HG02798 (cell line): ENCODE measurements around the gene PDGFD.
A peak's percentile ranks its signal among the peaks of the same experiment; 100 is the strongest.

ENCODE experiments used
- ATAC-seq: cut with Tn5 transposase; IDR thresholded peaks from one replicate; pipeline ENCODE4 v1.9.1; 2021; ENCODE audit warnings: mild to moderate bottlenecking; ENCODE audit not compliant: unreplicated experiment, poor library complexity

The PDGFD gene

DNA sequence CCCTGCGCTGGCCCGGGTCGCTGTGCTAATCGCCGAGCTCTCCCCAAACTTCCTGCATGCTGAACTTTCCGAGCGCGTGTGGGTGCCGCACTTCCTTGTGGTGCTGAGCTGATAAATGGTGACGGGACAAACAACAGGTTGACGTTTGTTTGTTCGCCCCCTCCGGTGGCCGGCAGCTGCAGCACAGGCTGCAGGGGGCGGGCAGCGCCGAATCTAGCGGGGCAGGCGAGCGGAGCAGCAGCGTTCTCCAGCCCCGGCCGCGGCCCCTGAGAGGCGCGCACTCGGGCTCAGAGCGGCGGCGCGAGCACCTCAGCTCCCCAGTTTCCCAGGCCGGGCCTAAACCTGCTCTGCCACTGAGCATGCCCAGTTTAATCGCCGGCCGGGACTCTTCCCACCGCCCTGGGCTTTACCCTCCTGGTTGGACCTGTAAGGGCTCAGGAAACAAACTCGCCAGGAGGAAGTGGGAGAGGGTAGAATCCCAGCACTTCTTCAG lies at the start of gene PDGFD:
PDGFD (minus strand) TSS at position 120 of the 493 bp plus-strand sequence.
- peak; percentile 92 for ATAC-seq

DNA sequence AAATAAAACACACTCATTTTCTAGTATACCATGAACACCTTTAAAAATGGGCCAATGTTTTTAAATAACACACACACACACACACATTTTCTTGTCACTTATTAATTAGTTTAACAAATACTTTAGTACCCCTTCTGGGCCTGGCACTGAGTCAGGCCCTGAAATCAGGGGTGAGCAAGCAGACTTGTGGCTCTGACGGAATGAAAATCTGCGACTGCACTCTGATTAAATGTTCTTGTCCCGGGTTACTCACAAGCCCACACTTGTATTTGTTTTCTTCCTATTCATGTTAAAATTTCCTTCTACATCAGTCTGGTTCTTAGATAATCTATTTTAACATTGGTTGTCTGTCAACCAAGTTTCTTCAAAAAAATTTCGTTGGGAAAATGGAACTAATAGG lies 43.0 kb upstream of the PDGFD start:
- ATAC-seq: no peak

DNA sequence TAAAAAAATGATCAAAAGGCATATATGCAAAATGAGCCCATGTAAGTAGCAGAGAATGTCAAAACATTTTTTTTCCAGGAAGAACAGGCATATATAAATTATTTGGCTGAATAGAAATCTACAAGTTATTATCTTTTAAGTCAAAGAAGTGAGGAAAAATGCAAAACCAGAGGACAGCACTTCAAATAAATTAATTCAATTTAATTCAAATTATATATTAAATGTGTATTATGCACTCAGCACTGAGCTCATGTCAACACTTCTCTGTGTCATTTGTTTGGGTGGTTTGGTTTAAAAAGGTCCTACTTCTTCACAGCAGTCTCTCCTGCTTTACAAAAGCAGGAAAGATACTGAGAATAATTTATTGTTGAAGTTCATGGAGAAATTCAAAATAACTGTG lies 41.9 kb upstream of the PDGFD start:
- no peak for ATAC-seq

DNA sequence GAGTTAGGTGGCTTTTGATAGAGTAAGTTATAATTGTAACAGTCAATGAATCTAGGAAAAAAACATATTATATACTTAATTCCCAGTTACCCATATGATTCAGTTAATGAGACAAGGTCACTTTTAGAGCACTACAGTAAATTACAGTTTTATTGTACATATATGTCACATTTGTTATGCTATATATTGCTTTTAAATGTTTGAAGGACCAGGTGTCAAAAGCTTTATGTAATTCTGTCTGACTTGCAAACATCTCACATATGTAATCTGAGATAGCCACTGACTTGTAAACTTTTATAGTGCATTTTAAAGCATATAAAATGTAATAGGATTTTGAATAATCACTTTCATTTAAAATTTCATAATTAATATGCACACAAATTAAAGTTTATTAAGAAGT lies 36.7 kb upstream of the PDGFD start:
- no peak for ATAC-seq

DNA sequence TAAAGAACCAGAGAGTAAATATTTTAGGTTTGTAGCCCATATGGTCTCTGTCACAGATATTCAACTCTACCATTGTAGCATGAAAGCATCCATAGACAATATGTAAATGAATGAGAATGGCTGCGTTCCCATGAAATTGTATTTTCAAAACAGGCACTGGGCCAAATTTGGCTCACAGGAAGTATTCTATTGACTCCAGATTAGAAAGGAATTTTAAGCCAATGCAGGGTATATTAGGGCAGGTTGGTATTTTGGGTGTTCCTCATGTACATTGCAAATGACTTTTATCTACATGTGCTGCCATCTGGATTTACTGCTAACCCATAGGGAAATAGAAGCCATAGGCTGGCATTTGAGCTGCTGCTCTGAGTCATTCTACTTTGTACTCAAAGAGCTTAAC lies 35.1 kb upstream of the PDGFD start:
- ATAC-seq: no peak

DNA sequence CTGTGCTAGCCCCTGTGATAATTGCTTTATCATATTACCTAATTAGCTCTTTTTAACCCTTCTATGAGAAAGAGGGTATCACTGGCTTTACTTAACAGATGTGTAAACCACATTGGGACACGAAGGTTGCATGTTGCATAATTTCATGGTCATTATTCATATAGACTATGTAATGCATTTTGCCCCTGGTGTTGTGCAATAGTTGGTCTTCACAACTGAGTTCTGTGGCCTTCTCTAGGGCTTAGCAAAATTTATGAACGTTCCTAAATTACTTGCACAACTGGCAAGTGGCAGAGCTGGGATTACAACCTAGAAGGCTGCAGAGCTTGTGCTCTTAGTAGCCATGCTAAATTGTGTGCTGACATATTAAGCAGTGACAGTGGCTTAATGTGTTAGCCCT lies 34.6 kb upstream of the PDGFD start:
- ATAC-seq: no peak

DNA sequence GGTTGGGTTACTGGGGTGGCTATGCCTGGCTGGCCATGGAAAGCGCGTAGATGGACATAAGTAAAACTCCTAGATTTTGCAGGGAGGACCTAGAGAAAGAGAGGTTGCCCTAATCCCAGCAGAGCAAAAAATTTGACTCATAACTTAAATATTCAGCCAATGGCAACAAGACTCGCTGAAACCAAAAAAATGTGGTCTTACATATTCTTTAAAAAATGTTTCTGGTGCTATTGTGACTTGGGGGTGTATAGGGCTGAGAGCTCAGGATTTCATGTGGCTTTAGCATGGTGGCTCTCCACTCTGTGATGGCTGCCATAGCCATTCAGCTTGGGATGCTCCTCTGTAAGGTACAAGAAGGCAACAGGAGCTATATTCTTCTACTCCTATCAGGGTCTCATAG lies 27.2 kb upstream of the PDGFD start:
- no peak for ATAC-seq

DNA sequence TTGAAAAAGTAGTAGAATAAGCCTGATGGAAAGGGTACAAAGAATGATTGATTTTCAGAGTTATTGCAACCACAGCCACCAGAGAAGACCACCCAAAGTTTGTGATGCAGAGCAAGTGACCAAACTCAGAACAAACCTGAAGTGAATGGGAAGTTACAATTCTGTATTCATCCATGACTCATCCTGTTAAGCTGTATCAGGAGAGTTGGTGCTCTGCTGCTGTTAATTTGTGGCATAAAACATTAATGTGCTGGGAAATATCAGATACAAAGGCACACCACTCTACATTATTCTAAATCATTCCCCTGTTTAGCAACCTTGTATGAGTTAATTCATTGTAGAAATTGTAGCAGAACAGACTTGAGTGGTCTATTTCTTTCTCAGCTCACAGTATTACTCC lies 19.6 kb upstream of the PDGFD start:
- ATAC-seq: no peak

DNA sequence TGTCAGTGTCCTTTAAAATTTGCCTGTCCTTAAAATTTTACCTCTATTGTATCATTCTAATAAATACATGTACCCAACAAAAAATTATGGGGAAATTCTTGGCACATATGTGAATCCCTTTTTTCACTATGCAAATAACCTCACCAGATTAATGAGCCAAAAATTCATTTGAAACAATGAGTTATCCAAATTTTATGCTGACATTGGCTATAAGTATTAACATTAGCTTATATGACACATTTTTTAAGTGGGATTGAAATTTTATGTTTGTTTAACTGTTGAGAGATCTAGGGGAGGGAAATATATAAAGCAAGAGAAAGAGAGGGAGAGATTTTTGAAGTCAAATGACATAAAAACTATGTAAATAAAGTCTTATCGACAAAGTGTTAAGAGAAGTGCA lies 11.8 kb upstream of the PDGFD start:
- ATAC-seq: no peak

DNA sequence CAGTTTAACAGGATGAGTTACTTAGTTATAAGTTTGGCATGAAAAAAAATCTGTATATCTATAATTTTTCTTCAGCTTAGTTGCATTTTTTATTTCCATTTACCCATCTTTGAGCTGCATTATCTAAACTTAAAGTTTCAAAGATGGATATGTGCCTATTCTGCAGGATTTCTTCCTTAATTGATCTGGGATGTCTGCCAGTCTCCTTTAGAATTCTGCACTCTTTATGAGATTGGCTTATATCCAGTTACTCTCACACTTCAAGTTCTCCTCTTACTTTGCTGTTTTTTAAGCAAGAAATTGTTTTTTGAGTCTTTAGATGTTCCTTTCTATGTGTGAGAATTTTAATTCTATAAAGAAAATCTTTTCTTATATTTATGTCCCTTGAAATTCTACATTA lies 5.1 kb upstream of the PDGFD start:
- no peak for ATAC-seq

DNA sequence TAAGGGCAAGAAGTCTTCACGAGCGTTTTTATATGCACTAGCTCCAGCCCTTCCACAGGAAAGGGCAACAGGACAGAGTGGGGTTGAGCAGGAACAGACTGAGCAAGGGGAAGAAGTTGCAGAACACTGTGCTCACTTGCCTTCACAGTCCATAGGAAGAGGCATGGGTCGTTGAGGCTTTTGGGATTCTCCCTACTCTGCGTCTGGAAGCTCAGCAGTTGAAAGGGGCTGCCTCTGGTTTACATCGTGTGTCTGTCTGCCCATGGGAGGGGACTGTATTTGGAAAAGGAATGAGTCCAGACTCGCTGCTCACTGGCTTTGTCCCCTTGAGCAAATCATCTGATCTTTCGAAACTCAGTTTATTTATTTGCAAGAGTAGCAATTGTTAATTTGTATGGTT lies 1.1 kb upstream of the PDGFD start:
- ATAC-seq: no peak

DNA sequence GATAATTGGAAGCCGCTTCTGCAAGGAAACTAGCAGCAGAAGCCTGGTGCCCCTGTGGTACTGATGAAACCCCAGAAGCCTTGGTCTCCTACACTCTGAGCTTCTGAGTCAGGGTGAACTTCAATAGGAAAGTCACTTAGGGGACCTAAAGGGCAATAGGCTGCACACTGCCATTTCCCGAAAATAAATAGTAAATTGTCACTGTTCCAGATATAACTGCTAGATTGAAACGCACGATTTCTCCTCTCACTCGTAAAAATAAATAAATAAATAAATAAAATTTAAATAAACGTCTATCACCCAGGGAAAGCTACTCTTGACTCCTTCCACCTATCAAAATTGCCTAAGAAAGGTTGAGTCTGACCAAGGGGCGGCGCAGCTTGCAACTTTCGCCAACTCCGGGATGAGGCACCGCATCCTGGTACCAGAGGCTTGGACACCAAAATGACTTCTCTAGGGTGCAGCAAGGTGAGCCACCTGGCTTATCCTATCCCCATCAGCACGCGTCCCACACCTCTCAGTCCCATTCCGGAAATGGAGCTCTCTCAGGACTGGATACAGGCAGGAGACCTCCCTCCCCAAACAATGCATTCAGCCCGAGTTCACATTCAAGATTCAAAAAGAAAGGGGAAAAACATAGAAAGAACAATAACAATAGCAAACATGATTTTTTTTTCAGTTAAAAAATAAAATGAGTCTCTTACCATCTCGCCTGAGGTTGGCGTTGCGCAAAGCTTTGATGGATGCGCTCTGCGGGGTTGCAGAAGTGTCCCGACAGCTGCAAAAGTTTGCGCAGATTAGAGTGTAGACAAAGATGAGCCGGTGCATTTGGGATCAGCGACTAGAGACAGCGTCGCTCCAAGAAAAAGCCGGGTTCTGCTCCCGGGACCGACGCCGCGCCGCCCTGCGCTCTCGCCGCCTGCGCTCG lies 583 bp downstream of the PDGFD start:
- peak; percentile 21 for ATAC-seq

DNA sequence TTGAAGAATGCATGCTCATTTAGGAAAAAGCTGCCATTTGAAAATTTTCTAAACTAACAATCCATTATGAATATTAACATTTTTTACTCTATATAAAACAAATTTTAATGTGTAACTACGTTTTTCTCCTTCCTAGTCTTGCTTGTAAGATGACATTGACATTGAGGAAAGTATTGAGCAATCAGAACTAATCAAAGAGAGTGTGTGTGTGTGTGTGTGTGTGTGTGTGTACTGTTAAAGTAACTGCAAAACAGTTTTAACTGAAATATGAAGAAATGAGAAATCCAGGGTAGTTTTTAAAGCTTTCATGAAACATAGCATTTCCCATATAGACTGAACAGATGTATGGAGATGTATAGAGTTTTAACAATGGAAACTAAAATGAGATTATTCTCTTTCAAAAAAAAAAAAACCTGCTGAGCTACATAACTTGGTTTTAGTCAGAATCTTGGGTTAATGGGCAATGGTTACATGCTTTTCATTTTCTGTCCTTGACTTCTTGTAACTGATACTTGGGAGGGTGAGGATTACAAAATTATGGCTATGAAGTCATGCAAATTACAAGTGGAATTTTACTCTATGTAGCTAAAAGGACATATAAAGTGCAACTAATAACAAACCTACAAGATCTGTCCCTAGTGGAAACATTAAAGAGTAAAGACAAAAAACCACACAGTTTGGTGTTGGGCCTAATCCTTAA lies 2.0 kb downstream of the PDGFD start:
- ATAC-seq: no peak

DNA sequence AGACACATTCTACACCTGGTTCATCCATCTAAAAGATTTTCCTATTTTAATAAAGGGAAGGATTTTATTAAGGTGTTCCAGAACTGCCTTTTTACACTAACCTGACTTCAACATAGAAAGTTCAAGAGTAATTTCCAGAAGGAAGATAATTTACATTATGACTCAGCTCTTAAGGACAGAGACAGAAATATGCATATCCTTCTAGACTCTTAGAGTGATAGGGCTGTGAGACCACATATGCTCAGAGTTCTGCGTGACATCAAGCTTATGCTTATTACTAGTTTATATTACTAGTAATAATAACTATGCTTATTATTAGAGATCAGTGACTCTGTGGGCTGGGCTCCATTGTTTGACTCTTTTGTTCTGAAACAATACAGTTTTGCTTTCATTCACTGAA lies 4.6 kb downstream of the PDGFD start:
- no peak for ATAC-seq

DNA sequence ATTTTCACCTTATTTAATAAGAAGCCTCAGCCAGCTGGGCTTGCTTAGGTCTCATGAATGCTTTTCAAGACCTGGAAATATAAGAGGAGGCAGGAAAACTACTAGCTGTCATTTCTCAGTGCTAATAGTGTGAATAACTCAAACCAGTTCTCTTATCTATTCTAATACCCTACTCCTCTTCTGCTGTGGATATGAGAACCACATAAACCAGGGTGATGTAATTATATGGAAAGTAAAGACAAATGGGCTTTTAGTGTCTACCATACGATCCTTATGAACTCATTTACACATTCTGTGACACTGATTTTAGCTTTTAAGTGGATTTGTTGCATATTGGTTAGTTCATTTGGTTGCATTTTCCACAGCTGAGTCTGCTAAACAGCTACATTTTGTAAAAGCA lies 8.6 kb downstream of the PDGFD start:
- ATAC-seq: no peak

DNA sequence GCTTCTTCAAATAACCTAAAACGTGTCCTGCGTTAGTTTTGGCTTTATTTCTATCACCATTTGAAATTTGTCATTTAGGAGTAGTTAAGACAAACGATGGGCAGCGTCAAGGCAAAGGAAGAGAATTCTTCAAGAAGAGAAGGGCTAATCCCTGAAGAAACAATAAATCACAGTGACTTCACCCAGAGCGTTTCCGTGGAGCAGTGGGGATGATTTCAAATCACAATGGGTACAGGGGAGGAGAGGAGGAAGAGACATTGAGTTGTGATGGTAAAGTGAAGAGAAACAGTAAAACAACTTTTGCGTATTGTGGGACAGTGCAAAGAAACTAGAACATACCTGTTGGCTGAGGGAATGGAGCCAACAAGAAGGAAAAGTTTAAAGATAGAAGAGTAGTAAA lies 9.7 kb downstream of the PDGFD start:
- no peak for ATAC-seq

DNA sequence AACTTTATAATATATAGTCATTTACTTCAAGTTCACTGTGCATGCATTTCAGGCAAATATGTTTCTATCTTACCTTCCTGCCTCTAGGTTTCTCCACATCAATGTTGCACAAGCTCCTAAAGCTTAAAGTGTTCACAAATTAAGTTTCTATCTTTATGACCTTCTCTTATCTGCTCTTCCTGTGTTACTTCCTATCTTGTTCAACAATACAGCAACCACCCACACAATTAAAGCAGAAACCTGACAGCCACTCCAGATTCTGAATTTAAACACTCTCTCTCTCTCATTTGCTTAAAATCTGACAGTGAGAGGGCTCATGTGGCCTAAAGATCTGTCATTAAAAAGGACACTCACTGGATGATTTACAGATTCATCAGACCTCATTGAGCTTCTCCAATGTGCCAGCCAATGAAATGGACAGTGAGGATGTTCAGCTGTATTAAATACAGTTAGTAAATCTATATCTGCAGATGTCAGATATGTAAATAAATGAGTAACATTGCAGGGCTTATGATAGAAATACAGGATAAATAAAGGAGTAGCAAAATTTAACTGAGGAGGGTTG lies 10.9 kb downstream of the PDGFD start:
- peak; percentile 47 for ATAC-seq

DNA sequence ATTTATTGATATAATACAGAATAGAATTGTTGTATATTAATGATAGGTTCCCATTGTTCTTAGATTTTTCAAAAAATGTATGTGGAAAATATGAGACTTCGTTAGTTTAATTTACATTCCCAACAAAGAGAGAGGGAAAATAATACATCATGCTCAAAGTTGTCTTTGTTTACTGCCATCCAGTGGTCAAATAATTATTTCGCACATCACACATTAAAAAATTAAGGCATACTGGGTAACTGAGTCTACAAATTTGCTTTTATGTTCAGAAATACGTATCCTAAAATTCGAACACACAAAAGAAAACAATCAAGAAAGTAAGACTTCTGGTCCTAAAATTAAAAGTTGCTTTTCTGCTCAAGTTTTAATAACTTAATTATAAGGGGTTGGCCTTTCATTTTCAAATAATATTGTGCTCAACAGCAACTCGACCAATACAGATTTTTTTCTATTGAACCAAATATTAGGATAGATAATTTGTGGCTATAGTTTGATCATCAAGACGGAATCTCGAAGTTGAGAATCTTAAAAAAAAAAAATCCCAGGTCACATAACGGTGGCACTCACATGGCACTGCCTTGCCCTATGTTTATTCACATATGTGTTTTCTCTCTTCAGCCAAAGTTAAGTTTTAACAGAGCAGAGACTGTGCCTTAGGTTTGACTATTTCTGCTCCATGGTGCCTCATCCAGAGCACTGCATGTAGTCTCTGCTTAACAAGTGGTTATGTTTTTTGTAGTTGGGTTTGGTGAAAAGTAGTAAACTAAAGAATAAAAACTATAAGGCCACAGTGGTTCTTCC lies 12.3 kb downstream of the PDGFD start:
- no peak for ATAC-seq

DNA sequence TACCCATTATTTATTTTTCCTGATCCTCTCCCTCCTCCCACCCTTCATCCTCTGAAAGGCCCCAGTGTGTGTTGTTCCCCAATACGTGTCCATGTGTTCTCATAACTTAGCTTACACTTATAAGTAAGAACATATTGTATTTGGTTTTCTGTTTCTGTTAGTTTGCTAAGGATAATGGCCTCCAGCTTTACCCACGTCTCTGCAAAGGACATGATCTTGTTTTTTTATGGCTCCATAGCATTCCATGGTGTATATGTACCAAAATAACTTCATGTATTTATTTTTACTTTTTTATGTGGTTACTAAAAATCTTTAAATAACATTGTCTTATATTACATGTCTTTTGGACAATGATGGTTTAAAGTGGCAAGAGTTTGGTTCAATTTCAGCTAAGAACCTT lies 15.2 kb downstream of the PDGFD start:
- no peak for ATAC-seq

DNA sequence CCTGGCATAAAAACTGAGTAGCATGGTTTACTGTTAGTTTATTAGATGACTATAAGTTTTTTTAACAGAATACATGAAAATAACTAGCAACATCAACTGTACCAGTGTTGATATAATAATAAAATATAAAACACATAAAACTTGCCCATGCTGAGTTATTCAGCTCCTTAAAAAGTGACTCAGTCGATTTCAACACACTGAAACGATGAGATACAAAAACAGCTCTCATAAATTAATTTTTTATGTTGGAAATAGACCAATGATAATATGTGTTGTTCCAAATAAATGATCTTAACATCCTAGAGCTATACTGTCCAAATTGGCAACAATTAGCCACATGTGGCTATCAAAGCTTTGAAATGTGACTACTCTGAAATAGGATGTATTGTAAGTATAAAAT lies 15.9 kb downstream of the PDGFD start:
- no peak for ATAC-seq
